Measurements from ENCODE around the gene GNPTG. TPM values are rescaled to one million over a fixed set of nuclear protein-coding genes. Genes with fewer than 3 reads are reported as not detected.
A peak's percentile ranks its signal among the peaks of the same experiment; 100 is the strongest.

Gene GNPTG
- total and polyA plus RNA-seq, 5 donors from 2014 or later, result 43.2 to 51.3 (median 44.5) TPM

GRCh38 chr16:1315081-1316032, 36.4 kb upstream of the GNPTG start:
- Histone ChIP-seq H3K4me3 (ENCODE audit: low read depth, low read length) (no peak overlapping the region), H3K36me3 (ENCODE audit: control insufficient read depth, insufficient read depth, low read length) (peaks cover 71% of the 10 kb centered on the region), H3K27ac (ENCODE audit: insufficient read depth, low read length, poor library complexity, severe bottlenecking) (no peak overlapping the region), H3K9me3 (ENCODE audit: control insufficient read depth in 2 of 2, low read length in 2 of 2) (no peaks in the 10 kb centered on the region), H3K4me1 (ENCODE audit: control insufficient read depth, insufficient read depth, low read length, poor library complexity, severe bottlenecking) (peaks cover 37% of the 10 kb centered on the region), H3K27me3 (ENCODE audit: control insufficient read depth, insufficient read depth, low read length) (no peaks in the 10 kb centered on the region)
- Mint-ChIP-seq H3K27ac (no peak overlapping the region), H3K36me3 (peaks cover 33% of the 10 kb centered on the region), H3K4me3 (no peak overlapping the region), H3K9me3 (peaks cover 0 to 1% (median 0%) of the 10 kb centered on the region in 7 donors), H3K4me1 (peaks cover under 1 to 36% (median 13%) of the 10 kb centered on the region in 4 donors), H3K27me3 (no peaks in the 10 kb centered on the region)
- DNase-seq (no peak), ATAC-seq (ENCODE audit: low read depth in 2 of 2) (no peak)

GRCh38 chr16:1316033-1316405, 35.7 kb upstream of the GNPTG start:
- no peak overlapping the region for H3K27ac ChIP-seq (ENCODE audit: insufficient read depth, low read length, poor library complexity, severe bottlenecking)
- Mint-ChIP-seq H3K36me3 (peaks cover 30% of the 10 kb centered on the region), H3K4me1 (peaks cover 0 to 29% (median 6%) of the 10 kb centered on the region in 4 donors), H3K27me3 (no peaks in the 10 kb centered on the region), H3K4me3 (no peak overlapping the region), H3K9me3 (no peaks in the 10 kb centered on the region), H3K27ac (no peak overlapping the region)
- H3K9me3 ChIP-seq (ENCODE audit: control insufficient read depth in 2 of 2, low read length in 2 of 2), result no peaks in the 10 kb centered on the region
- ATAC-seq (ENCODE audit: low read depth in 2 of 2), result no peak
- peaks cover 77% of the 10 kb centered on the region for H3K36me3 ChIP-seq (ENCODE audit: control insufficient read depth, insufficient read depth, low read length)
- no peaks in the 10 kb centered on the region for H3K27me3 ChIP-seq (ENCODE audit: control insufficient read depth, insufficient read depth, low read length)
- H3K4me3 ChIP-seq (ENCODE audit: low read depth, low read length), result no peak overlapping the region
- H3K4me1 ChIP-seq (ENCODE audit: control insufficient read depth, insufficient read depth, low read length, poor library complexity, severe bottlenecking), result peaks cover 31% of the 10 kb centered on the region
- no peak for DNase-seq

- H3K36me3 Mint-ChIP-seq, result peaks cover 29% of the 10 kb centered on the region
- DNase-seq, result no peak
These were observed 34.1 kb upstream of the GNPTG start for GRCh38 chr16:1317479-1318267.

GRCh38 chr16:1318268-1318545, 33.5 kb upstream of the GNPTG start:
- Mint-ChIP-seq H3K9me3 (no peaks in the 10 kb centered on the region), H3K4me3 (peak overlapping the region in 1 of 4 donors; percentile 51), H3K4me1 (peaks cover 0 to 12% (median 3%) of the 10 kb centered on the region in 4 donors), H3K36me3 (peaks cover 27% of the 10 kb centered on the region), H3K27ac (peak overlapping the region in 1 of 3 donors; percentile 3), H3K27me3 (no peaks in the 10 kb centered on the region)
- DNase-seq, result no peak
- Histone ChIP-seq H3K27me3 (ENCODE audit: control insufficient read depth, insufficient read depth, low read length) (no peaks in the 10 kb centered on the region), H3K36me3 (ENCODE audit: control insufficient read depth, insufficient read depth, low read length) (peaks cover 77% of the 10 kb centered on the region), H3K4me1 (ENCODE audit: control insufficient read depth, insufficient read depth, low read length, poor library complexity, severe bottlenecking) (peaks cover 9% of the 10 kb centered on the region), H3K27ac (ENCODE audit: insufficient read depth, low read length, poor library complexity, severe bottlenecking) (no peak overlapping the region), H3K4me3 (ENCODE audit: low read depth, low read length) (no peak overlapping the region), H3K9me3 (ENCODE audit: control insufficient read depth in 2 of 2, low read length in 2 of 2) (no peaks in the 10 kb centered on the region)
- ATAC-seq (ENCODE audit: low read depth in 2 of 2), result no peak

More at GRCh38 chr16:1317479-1318267, 34.1 kb upstream of the GNPTG start:
- Histone ChIP-seq H3K36me3 (ENCODE audit: control insufficient read depth, insufficient read depth, low read length) (peaks cover 80% of the 10 kb centered on the region), H3K4me3 (ENCODE audit: low read depth, low read length) (no peak overlapping the region), H3K4me1 (ENCODE audit: control insufficient read depth, insufficient read depth, low read length, poor library complexity, severe bottlenecking) (peaks cover 14% of the 10 kb centered on the region), H3K27ac (ENCODE audit: insufficient read depth, low read length, poor library complexity, severe bottlenecking) (no peak overlapping the region), H3K9me3 (ENCODE audit: control insufficient read depth in 2 of 2, low read length in 2 of 2) (no peaks in the 10 kb centered on the region), H3K27me3 (ENCODE audit: control insufficient read depth, insufficient read depth, low read length) (no peaks in the 10 kb centered on the region)
- no peak for ATAC-seq (ENCODE audit: low read depth in 2 of 2)
- Mint-ChIP-seq H3K27ac (peak overlapping the region in 1 of 3 donors; percentile 3), H3K4me1 (peaks cover 0 to 17% (median 3%) of the 10 kb centered on the region in 4 donors), H3K4me3 (peak overlapping the region in 2 of 4 donors; percentile 27 to 38), H3K27me3 (no peaks in the 10 kb centered on the region), H3K9me3 (no peaks in the 10 kb centered on the region)

GRCh38 chr16:1319041-1319440, 32.7 kb upstream of the GNPTG start:
- Histone ChIP-seq H3K9me3 (ENCODE audit: control insufficient read depth in 2 of 2, low read length in 2 of 2) (no peaks in the 10 kb centered on the region), H3K4me1 (ENCODE audit: control insufficient read depth, insufficient read depth, low read length, poor library complexity, severe bottlenecking) (peaks cover 1% of the 10 kb centered on the region), H3K27ac (ENCODE audit: insufficient read depth, low read length, poor library complexity, severe bottlenecking) (no peak overlapping the region), H3K27me3 (ENCODE audit: control insufficient read depth, insufficient read depth, low read length) (no peaks in the 10 kb centered on the region), H3K4me3 (ENCODE audit: low read depth, low read length) (no peak overlapping the region), H3K36me3 (ENCODE audit: control insufficient read depth, insufficient read depth, low read length) (peaks cover 81% of the 10 kb centered on the region)
- Mint-ChIP-seq H3K4me3 (no peak overlapping the region), H3K27ac (no peak overlapping the region), H3K9me3 (no peaks in the 10 kb centered on the region), H3K36me3 (peaks cover 27% of the 10 kb centered on the region), H3K27me3 (no peaks in the 10 kb centered on the region), H3K4me1 (peaks cover 0 to 11% (median 3%) of the 10 kb centered on the region in 4 donors)
- DNase-seq, result no peak
- ATAC-seq (ENCODE audit: low read depth in 2 of 2), result no peak

GRCh38 chr16:1320097-1320496, 31.6 kb upstream of the GNPTG start:
- Mint-ChIP-seq H3K27me3 (no peaks in the 10 kb centered on the region), H3K27ac (no peak overlapping the region), H3K9me3 (no peaks in the 10 kb centered on the region), H3K4me3 (no peak overlapping the region), H3K4me1 (peaks cover 0 to 6% (median 3%) of the 10 kb centered on the region in 4 donors), H3K36me3 (peaks cover 27% of the 10 kb centered on the region)
- no peak overlapping the region for H3K27ac ChIP-seq (ENCODE audit: insufficient read depth, low read length, poor library complexity, severe bottlenecking)
- peaks cover 82% of the 10 kb centered on the region for H3K36me3 ChIP-seq (ENCODE audit: control insufficient read depth, insufficient read depth, low read length)
- H3K4me3 ChIP-seq (ENCODE audit: low read depth, low read length), result no peak overlapping the region
- no peaks in the 10 kb centered on the region for H3K4me1 ChIP-seq (ENCODE audit: control insufficient read depth, insufficient read depth, low read length, poor library complexity, severe bottlenecking)
- DNase-seq, result no peak
- no peaks in the 10 kb centered on the region for H3K9me3 ChIP-seq (ENCODE audit: control insufficient read depth in 2 of 2, low read length in 2 of 2)
- no peak for ATAC-seq (ENCODE audit: low read depth in 2 of 2)
- no peaks in the 10 kb centered on the region for H3K27me3 ChIP-seq (ENCODE audit: control insufficient read depth, insufficient read depth, low read length)

- no peaks in the 10 kb centered on the region for H3K27me3 Mint-ChIP-seq
- DNase-seq (no peak), ATAC-seq (ENCODE audit: low read depth in 2 of 2) (no peak)
- Histone ChIP-seq H3K4me1 (ENCODE audit: control insufficient read depth, insufficient read depth, low read length, poor library complexity, severe bottlenecking) (no peaks in the 10 kb centered on the region), H3K27me3 (ENCODE audit: control insufficient read depth, insufficient read depth, low read length) (no peaks in the 10 kb centered on the region), H3K9me3 (ENCODE audit: control insufficient read depth in 2 of 2, low read length in 2 of 2) (no peaks in the 10 kb centered on the region), H3K36me3 (ENCODE audit: control insufficient read depth, insufficient read depth, low read length) (peaks cover 80% of the 10 kb centered on the region), H3K27ac (ENCODE audit: insufficient read depth, low read length, poor library complexity, severe bottlenecking) (no peak overlapping the region), H3K4me3 (ENCODE audit: low read depth, low read length) (no peak overlapping the region)
- no peak overlapping the region for H3K4me3 Mint-ChIP-seq
- no peak overlapping the region for H3K27ac Mint-ChIP-seq
- H3K36me3 Mint-ChIP-seq, result peaks cover 25% of the 10 kb centered on the region
- no peaks in the 10 kb centered on the region for H3K9me3 Mint-ChIP-seq
- H3K4me1 Mint-ChIP-seq, result peaks cover 0 to 6% (median 3%) of the 10 kb centered on the region in 4 donors
These were observed 31.0 kb upstream of the GNPTG start for GRCh38 chr16:1320658-1321240.
